H7 (cell line): Measurements from ENCODE around the gene MAGEB3. TPM values are rescaled to one million over a fixed set of nuclear protein-coding genes. Genes with fewer than 3 reads are reported as not detected.
A peak's percentile ranks its signal among the peaks of the same experiment; 100 is the strongest.
"Not testable (repeated sequence)": the region's sequence is repeated elsewhere in the genome, so short reads cannot be mapped to it uniquely, and the experiment has no call there.

Experiments
- DNase-seq: peaks from one replicate; pipeline ENCODE4 v3.0.0; 2012
- H3K27me3 ChIP-seq: 2 replicates; pipeline ENCODE4 v1.6.0; 2011; ENCODE audit warnings: mild to moderate bottlenecking, low read length; ENCODE audit not compliant: control insufficient read depth, insufficient read depth
- H3K36me3 ChIP-seq: replicated peaks from 2 replicates; pipeline ENCODE4 v1.5.1; 2011; ENCODE audit warnings: low read length; ENCODE audit not compliant: control insufficient read depth, insufficient read depth
- H3K4me3 ChIP-seq: 2 replicates; pipeline ENCODE4 v1.5.1; 2011; ENCODE audit warnings: low read depth, mild to moderate bottlenecking, control low read depth, low read length, moderate library complexity; ENCODE audit not compliant: insufficient read depth
- total RNA-seq: library from RNA; depleted of rRNA; stranded (reverse); fragments of >200 nt; shearing (Covaris generic); gene quantifications from 2 replicates; pipeline ENCODE4 v1.2.3, GENCODE V29; 2014; rRNA removed

The MAGEB3 gene
- 0.26 and 0.80 TPM in 2 replicates for total RNA-seq

GRCh38 chrX:30230395-30230794 is at the start of gene MAGEB3:
Gene MAGEB3 (plus strand): TSS chrX:30230657. CDS start chrX:30235925, 5,268 bp downstream.
- Histone ChIP-seq H3K36me3 (no peaks in the 10 kb centered on the region), H3K27me3 (no peaks in the 10 kb centered on the region), H3K4me3 (no peak within 1 kb of the TSS)
- DNase-seq = peak; percentile 23

- H3K4me3 ChIP-seq = no peak overlapping the region
- no peak for DNase-seq
- no peaks in the 10 kb centered on the region for H3K27me3 ChIP-seq
Measured at GRCh38 chrX:30181353-30181752, 49.1 kb upstream of the MAGEB3 start.

GRCh38 chrX:30183554-30183953 is 46.9 kb upstream of the MAGEB3 start:
- no peak overlapping the region for H3K4me3 ChIP-seq
- DNase-seq = no peak
- no peaks in the 10 kb centered on the region for H3K27me3 ChIP-seq
- H3K36me3 ChIP-seq = no peaks in the 10 kb centered on the region

More at GRCh38 chrX:30181353-30181752, 49.1 kb upstream of the MAGEB3 start:
- no peaks in the 10 kb centered on the region for H3K36me3 ChIP-seq

GRCh38 chrX:30190426-30190825 is 40.0 kb upstream of the MAGEB3 start:
- H3K36me3 ChIP-seq = no peaks in the 10 kb centered on the region
- H3K4me3 ChIP-seq = no peak overlapping the region
- peaks cover 1% of the 10 kb centered on the region; the same call in 1 of the 2 replicates for H3K27me3 ChIP-seq
- DNase-seq = no peak

- not testable (repeated sequence) for H3K36me3 ChIP-seq, DNase-seq, H3K4me3 ChIP-seq, H3K27me3 ChIP-seq
Measured at GRCh38 chrX:30193910-30194309, 36.5 kb upstream of the MAGEB3 start.

GRCh38 chrX:30196322-30196721 is 34.1 kb upstream of the MAGEB3 start:
- Histone ChIP-seq H3K36me3 (no peaks in the 10 kb centered on the region), H3K27me3 (no peaks in the 10 kb centered on the region), H3K4me3 (no peak overlapping the region)
- DNase-seq = peak; percentile 49

GRCh38 chrX:30212172-30212571 is 18.3 kb upstream of the MAGEB3 start:
- DNase-seq = no peak
- H3K27me3 ChIP-seq = no peaks in the 10 kb centered on the region
- H3K36me3 ChIP-seq = no peaks in the 10 kb centered on the region
- no peak overlapping the region for H3K4me3 ChIP-seq

- Histone ChIP-seq H3K27me3 (no peaks in the 10 kb centered on the region; the same call in 1 of the 2 replicates), H3K36me3 (no peaks in the 10 kb centered on the region), H3K4me3 (no peak within 1 kb of the TSS)
- DNase-seq = peak; percentile 42
Measured at GRCh38 chrX:30215357-30215843, 15.1 kb upstream of the MAGEB3 start, which contains the start of gene MAGEB2. Gene MAGEB2 (plus strand): TSS chrX:30215563. CDS start chrX:30218581, 3,018 bp downstream.

GRCh38 chrX:30217465-30217864 is 13.0 kb upstream of the MAGEB3 start:
- DNase-seq = no peak
- Histone ChIP-seq H3K27me3 (no peaks in the 10 kb centered on the region; the same call in 1 of the 2 replicates), H3K4me3 (no peak overlapping the region), H3K36me3 (no peaks in the 10 kb centered on the region)

GRCh38 chrX:30219372-30219771 is 11.1 kb upstream of the MAGEB3 start:
- no peaks in the 10 kb centered on the region for H3K36me3 ChIP-seq
- H3K27me3 ChIP-seq = no peaks in the 10 kb centered on the region; the same call in 1 of the 2 replicates
- H3K4me3 ChIP-seq = no peak overlapping the region
- DNase-seq = peak; percentile 69

GRCh38 chrX:30220661-30221060 is 9.8 kb upstream of the MAGEB3 start:
- Histone ChIP-seq H3K4me3 (no peak overlapping the region), H3K36me3 (no peaks in the 10 kb centered on the region), H3K27me3 (no peaks in the 10 kb centered on the region; the same call in 1 of the 2 replicates)
- no peak for DNase-seq

- Histone ChIP-seq H3K27me3 (no peaks in the 10 kb centered on the region), H3K36me3 (no peaks in the 10 kb centered on the region)
Measured at GRCh38 chrX:30224536-30224935, 5.9 kb upstream of the MAGEB3 start.

GRCh38 chrX:30228526-30228925 is 1.9 kb upstream of the MAGEB3 start:
- Histone ChIP-seq H3K36me3 (no peaks in the 10 kb centered on the region), H3K27me3 (no peaks in the 10 kb centered on the region), H3K4me3 (no peak overlapping the region)
- DNase-seq = peak; percentile 66

More at GRCh38 chrX:30224536-30224935, 5.9 kb upstream of the MAGEB3 start:
- no peak for DNase-seq
- no peak overlapping the region for H3K4me3 ChIP-seq

GRCh38 chrX:30241724-30242415 is 11.4 kb downstream of the MAGEB3 start, which contains the start of gene MAGEB4:
Gene MAGEB4 (plus strand): TSS chrX:30242000. CDS start chrX:30242136, 136 bp downstream.
- Histone ChIP-seq H3K36me3 (no peaks in the 10 kb centered on the region), H3K27me3 (no peaks in the 10 kb centered on the region), H3K4me3 (no peak within 1 kb of the TSS)
- DNase-seq = no peak

GRCh38 chrX:30246769-30247489 is 16.5 kb downstream of the MAGEB3 start, which contains the start of gene MAGEB1:
Gene MAGEB1 (plus strand): TSS chrX:30247146. CDS start chrX:30250494, 3,348 bp downstream.
- Histone ChIP-seq H3K4me3 (no peak within 1 kb of the TSS), H3K36me3 (no peaks in the 10 kb centered on the region), H3K27me3 (no peaks in the 10 kb centered on the region)
- DNase-seq = peak; percentile 74
